OCI-LY3 (cell line): ENCODE data around the gene SCN9A.

Experiments
- H2AFZ ChIP-seq: fragments of 200-600, 300-600 bp; shearing (Covaris generic); 2 replicates; pipeline ENCODE4 v1.6.0; 2014; ENCODE audit warnings: antibody characterized with exemption, low read depth, low read length
- H3K27ac ChIP-seq: fragments of 200-600, 300-600 bp; sonication (generic); 2 replicates; pipeline ENCODE4 v1.5.1; 2014; ENCODE audit warnings: mild to moderate bottlenecking, low read length, moderate library complexity, mixed read lengths
- H3K27me3 ChIP-seq: fragments of 200-600, 300-600 bp; sonication (generic); 2 replicates; pipeline ENCODE4 v1.6.1; 2014; ENCODE audit warnings: low read depth, low read length, mixed read lengths
- H3K36me3 ChIP-seq: fragments of 200-600, 300-600 bp; sonication (generic); replicated peaks from 2 replicates; pipeline ENCODE3; 2014; ENCODE audit warnings: low read depth, low read length, mixed read lengths
- H3K4me1 ChIP-seq: fragments of 300-600, 200-600 bp; sonication (generic); 2 replicates; pipeline ENCODE4 v1.6.1; 2014; ENCODE audit warnings: low read length, mixed read lengths
- H3K4me2 ChIP-seq: fragments of 200-600, 300-600 bp; sonication (generic); 2 replicates; pipeline ENCODE4 v1.6.1; 2014; ENCODE audit warnings: low read length, mixed read lengths
- H3K4me3 ChIP-seq: fragments of 300-600, 200-600 bp; sonication (generic); 2 replicates; pipeline ENCODE4 v1.5.1; 2014; ENCODE audit warnings: antibody characterized with exemption, mild to moderate bottlenecking, low read length, moderate library complexity
- H3K79me2 ChIP-seq: fragments of 300-600, 200-600 bp; shearing (Covaris generic); 2 replicates; pipeline ENCODE4 v1.6.1; 2014; ENCODE audit warnings: mild to moderate bottlenecking, low read length, mixed read lengths
- H3K9ac ChIP-seq: fragments of 300-600, 200-600 bp; shearing (Covaris generic); 2 replicates; pipeline ENCODE4 v1.6.0; 2014; ENCODE audit warnings: mild to moderate bottlenecking, low read length, moderate library complexity
- H3K9me3 ChIP-seq: fragments of 200-600, 300-600 bp; shearing (Covaris generic); 2 replicates; pipeline ENCODE4 v1.6.1; 2014; ENCODE audit warnings: low read length, mixed read lengths; ENCODE audit not compliant: insufficient read depth
- H4K20me1 ChIP-seq: fragments of 200-600, 300-600 bp; sonication (generic); 2 replicates; pipeline ENCODE4 v1.6.1; 2016; ENCODE audit warnings: low read length, mixed read lengths; ENCODE audit not compliant: insufficient read depth
- EZH2phosphoT487 ChIP-seq: fragments of 200-600 bp; shearing (Covaris generic); IDR thresholded peaks from 2 replicates; pipeline ENCODE4 v1.6.1; 2018; ENCODE audit warnings: antibody characterized with exemption, mixed run types, low read depth
- TF ChIP-seq, protein P1 (sequence below): fragments of 200-600, 300-600 bp; sonication (generic); IDR thresholded peaks from 2 replicates; pipeline ENCODE4 v1.5.1; 2014; ENCODE audit warnings: antibody characterized with exemption, low read length, low read depth

SCN9A gene

DNA sequence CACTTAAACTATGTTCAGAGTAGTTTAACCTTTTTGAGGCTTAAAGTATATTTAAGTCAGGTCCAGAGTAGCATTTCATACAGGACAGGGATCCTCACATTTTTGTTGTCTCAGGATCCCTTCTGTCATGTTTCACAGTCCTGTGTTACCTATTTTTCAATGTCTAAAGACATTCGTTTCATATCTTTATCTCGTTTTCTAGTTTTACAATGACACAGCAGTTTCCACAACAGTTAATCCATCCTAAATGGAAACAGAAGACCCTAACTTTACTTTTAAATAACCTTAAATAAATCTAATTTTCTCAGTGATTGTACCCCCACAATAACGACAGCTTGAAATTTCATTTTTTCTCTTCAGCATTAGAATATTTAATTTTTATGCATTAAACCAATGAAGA, 17.3 kb upstream of the SCN9A start:
- Histone ChIP-seq H3K4me2 (no peak overlapping the region), H3K4me1 (no peaks in the 10 kb centered on the region), H3K36me3 (no peaks in the 10 kb centered on the region), H3K27me3 (no peaks in the 10 kb centered on the region), H3K4me3 (no peak overlapping the region), H4K20me1 (no peaks in the 10 kb centered on the region), H3K9me3 (no peaks in the 10 kb centered on the region), H2AFZ (no peak overlapping the region), H3K9ac (no peak overlapping the region), H3K79me2 (no peaks in the 10 kb centered on the region), H3K27ac (no peak overlapping the region)
- TF ChIP-seq, protein P1, sequence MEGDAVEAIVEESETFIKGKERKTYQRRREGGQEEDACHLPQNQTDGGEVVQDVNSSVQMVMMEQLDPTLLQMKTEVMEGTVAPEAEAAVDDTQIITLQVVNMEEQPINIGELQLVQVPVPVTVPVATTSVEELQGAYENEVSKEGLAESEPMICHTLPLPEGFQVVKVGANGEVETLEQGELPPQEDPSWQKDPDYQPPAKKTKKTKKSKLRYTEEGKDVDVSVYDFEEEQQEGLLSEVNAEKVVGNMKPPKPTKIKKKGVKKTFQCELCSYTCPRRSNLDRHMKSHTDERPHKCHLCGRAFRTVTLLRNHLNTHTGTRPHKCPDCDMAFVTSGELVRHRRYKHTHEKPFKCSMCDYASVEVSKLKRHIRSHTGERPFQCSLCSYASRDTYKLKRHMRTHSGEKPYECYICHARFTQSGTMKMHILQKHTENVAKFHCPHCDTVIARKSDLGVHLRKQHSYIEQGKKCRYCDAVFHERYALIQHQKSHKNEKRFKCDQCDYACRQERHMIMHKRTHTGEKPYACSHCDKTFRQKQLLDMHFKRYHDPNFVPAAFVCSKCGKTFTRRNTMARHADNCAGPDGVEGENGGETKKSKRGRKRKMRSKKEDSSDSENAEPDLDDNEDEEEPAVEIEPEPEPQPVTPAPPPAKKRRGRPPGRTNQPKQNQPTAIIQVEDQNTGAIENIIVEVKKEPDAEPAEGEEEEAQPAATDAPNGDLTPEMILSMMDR, result no peak
- no peak for TF ChIP-seq EZH2phosphoT487

DNA sequence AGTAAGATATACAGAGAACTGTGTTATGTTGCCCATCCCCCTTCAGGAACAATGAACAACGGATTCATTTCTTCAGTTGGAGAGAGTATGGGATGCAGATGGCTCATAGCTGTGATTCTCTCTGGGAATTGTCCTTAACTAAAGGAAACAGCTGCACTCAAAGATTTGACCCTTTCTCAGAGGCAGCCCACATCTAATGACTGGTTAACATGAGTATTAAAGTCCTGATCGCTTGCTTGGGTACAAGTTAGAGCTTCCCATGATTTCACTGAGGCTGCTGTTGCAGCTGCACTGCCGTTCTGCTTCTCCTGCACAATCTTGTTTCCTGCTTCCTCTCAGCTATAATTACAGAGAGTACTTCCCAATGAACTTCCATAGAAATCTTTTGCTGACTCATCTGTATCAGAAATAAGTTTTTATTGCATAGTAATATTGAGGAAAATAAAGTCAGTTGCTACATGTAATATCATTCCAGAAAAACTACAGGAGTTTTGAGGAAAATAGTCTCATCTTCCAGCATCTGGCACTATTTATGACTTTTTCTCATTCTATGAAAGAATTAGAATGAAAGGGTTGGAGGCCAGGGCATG, 12.8 kb upstream of the SCN9A start:
- H2AFZ ChIP-seq, result no peak overlapping the region
- H3K4me3 ChIP-seq, result no peak overlapping the region
- TF ChIP-seq, protein P1, result no peak
- no peak for TF ChIP-seq EZH2phosphoT487
- H3K9ac ChIP-seq, result no peak overlapping the region
- no peaks in the 10 kb centered on the region for H3K79me2 ChIP-seq
- no peaks in the 10 kb centered on the region for H3K9me3 ChIP-seq
- no peak overlapping the region for H3K27ac ChIP-seq
- no peaks in the 10 kb centered on the region for H4K20me1 ChIP-seq
- H3K4me1 ChIP-seq, result peaks cover 9% of the 10 kb centered on the region
- H3K4me2 ChIP-seq, result no peak overlapping the region
- no peaks in the 10 kb centered on the region for H3K36me3 ChIP-seq
- no peaks in the 10 kb centered on the region for H3K27me3 ChIP-seq

DNA sequence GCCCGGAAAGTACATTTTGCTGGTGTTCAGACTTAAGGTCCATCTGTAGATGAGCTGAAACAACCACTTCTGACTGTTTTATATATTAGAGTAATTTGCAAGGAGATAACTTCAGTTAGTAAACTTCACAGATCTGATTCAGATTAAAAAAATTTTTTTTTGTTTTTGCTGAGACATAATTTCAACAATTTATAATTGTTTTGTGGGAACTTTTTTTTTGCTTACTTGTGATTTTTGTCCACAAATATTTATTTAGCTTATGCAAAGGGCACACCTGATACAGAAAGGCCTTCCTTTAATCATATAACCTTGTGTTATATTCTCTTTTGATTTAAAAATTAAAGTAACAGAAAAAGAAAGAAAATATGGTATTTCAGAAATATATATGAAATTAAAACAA, 9.6 kb upstream of the SCN9A start:
- Histone ChIP-seq H3K27ac (no peak overlapping the region), H3K9me3 (no peaks in the 10 kb centered on the region), H3K36me3 (no peaks in the 10 kb centered on the region), H2AFZ (no peak overlapping the region), H3K27me3 (no peaks in the 10 kb centered on the region; the same call in 1 of the 2 replicates), H3K4me1 (peaks cover 9% of the 10 kb centered on the region), H3K79me2 (no peaks in the 10 kb centered on the region), H3K4me3 (no peak overlapping the region), H3K9ac (no peak overlapping the region), H4K20me1 (no peaks in the 10 kb centered on the region), H3K4me2 (no peak overlapping the region)
- no peak for TF ChIP-seq EZH2phosphoT487
- TF ChIP-seq, protein P1, result no peak

DNA sequence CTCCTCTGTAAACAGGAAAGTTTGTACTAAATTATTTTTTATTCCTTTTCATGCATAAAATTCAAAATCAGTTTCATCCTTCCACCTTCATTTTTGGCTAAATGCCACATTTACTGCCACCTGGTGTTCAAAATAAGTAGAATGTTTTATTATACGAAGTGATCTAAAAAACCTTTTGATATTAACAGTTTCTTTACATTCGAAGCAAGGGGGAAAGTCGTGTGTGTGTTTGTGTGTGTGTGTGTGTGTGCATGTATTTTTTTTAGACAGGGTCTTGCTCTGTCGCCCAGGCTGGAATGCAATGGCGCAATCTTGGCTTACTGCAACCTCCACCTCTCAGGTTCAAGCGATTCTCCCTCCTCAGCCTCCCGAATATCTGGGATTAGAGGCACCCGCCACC, 9.0 kb upstream of the SCN9A start:
- peaks cover 9% of the 10 kb centered on the region for H3K4me1 ChIP-seq
- no peak overlapping the region for H3K27ac ChIP-seq
- no peaks in the 10 kb centered on the region for H3K36me3 ChIP-seq
- no peaks in the 10 kb centered on the region for H4K20me1 ChIP-seq
- H3K27me3 ChIP-seq, result no peaks in the 10 kb centered on the region; the same call in 1 of the 2 replicates
- no peak overlapping the region for H3K9ac ChIP-seq
- peak overlapping the region; percentile 47 for H3K4me3 ChIP-seq
- peak overlapping the region; percentile 53; the same call in 1 of the 2 replicates for H3K4me2 ChIP-seq
- TF ChIP-seq, protein P1, result peak; percentile 61
- no peak for TF ChIP-seq EZH2phosphoT487
- H3K79me2 ChIP-seq, result no peaks in the 10 kb centered on the region
- H3K9me3 ChIP-seq, result no peaks in the 10 kb centered on the region
- peak overlapping the region; percentile 49; the same call in 1 of the 2 replicates for H2AFZ ChIP-seq
